Sciatic nerve (tissue), 2 donors: ENCODE results near the gene HJURP. TPM values are rescaled to one million over a fixed set of nuclear protein-coding genes. Genes with fewer than 3 reads are reported as not detected.

ENCODE experiments used
- ATAC-seq: fragments of 200-7000 bp; cut with Tn5 transposase; one replicate; pipeline ENCODE4 v1.9.1; 2020; ENCODE audit warnings: mild to moderate bottlenecking, moderate library complexity
- DNase-seq: peaks from one replicate; pipeline ENCODE4 v3.0.0-alpha.2; 2020; ENCODE audit warnings: low spot score
- intact Hi-C: fragments of 100-400 bp; cut with DNase I; formaldehyde crosslinking; loops from one replicate; pipeline ENCODE4 v1.14.2; 2022
- total RNA-seq: library from RNA; stranded (reverse); fragmentation: NEBNext Ultra II Directional; extraction: Animal tissue kit (Norgen Biotek cat#: 25700); gene quantifications from one replicate; pipeline ENCODE4 v1.2.1, GENCODE V29; 2021
- donor health status: DM: no; HTN: no; CAD: no.
- donor health status: DM: no; HTN: no; CAD: no.

HJURP gene
- total RNA-seq, 1 donor from 2014 or later: 0.71 TPM

DNA sequence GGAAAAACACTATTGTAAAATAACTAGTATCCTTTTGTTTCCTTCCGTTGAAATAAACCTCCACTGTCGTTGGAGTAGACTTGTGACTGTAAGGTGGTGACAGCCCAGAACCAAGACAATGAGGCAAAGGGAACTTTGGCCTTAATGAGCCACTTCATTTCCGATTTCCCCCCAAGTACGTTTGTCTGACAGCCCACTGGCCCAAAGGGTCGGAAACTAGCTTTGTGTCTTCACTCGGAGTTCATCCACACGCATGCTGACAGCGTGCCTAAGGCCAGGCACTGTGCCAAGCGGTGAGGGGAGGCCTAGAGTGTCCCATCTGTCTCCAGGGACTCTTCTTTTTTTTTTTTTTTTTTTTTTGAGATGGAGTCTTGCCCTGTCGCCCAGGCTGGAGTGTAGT, 21.0 kb downstream of the HJURP start:
- peak; percentile 56 for DNase-seq
- ATAC-seq: no peak
- intact Hi-C loops: no loop called here

DNA sequence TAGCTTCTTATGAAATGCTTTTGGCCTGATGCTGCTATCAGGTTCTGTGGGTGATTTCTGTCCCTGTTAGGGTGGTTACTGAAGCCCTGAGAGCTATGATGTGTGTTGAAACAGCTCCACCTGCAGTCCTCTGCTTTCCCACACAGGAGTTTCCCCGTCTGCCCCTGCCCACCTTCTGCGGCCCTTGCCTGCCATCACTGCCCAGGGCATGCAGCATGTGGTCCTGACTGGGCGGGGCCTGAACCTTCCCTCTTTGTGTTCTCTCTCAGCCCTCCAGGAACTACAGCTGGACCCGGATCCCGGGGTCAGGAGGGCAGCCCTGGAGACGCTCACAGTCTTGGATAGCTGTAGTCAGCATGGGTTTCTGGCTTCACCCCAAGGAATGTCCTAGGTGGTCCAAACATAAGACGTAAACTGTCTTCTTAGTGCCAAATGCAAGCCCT, 21.4 kb downstream of the HJURP start:
- peak; percentile 46 for ATAC-seq
- intact Hi-C loops: no loop called here
- peak; percentile 53 for DNase-seq

DNA sequence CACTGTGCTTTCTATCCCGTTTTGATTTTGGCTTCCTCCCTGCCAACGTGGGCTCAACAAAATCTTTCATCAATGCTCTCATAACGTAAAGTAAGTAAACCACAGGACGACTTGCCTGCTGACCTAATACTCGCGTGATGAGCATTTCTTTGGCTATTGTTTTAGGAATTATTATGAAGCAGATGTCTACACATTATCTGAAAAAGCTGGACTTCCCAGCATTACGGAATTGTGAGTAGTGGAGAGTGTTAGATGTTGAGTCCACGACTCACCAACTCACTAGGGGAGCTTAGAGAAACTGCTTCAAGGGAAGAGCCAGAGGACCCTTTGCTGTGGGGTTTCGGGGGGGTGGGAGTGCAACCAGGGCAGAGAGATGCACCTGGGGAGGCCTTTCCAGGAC, 21.9 kb downstream of the HJURP start:
- peak; percentile 14 for DNase-seq

DNA sequence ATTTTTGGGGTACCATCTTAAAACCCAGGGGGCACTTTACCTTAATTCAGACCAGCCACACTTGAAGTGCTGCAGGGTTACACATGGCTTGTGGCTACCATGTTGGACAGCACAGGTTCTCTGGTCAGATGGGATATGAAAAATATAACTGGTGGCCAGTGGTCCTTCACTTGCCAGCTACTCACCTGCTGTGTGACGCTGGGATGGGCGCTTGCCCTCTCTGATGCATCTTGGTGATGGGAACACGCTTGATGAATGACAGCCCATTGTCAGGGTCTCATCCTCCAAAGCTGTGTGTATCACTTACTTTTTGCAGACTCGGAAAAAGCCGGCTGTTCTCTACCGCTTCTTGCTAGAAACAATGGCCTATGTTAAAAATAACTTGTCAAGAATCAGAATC, 22.5 kb downstream of the HJURP start:
- intact Hi-C loops: no loop called here
- no peak for ATAC-seq

More for the DNA sequence above, 21.9 kb downstream of the HJURP start:
- ATAC-seq: no peak
- intact Hi-C loops: no loop called here

DNA sequence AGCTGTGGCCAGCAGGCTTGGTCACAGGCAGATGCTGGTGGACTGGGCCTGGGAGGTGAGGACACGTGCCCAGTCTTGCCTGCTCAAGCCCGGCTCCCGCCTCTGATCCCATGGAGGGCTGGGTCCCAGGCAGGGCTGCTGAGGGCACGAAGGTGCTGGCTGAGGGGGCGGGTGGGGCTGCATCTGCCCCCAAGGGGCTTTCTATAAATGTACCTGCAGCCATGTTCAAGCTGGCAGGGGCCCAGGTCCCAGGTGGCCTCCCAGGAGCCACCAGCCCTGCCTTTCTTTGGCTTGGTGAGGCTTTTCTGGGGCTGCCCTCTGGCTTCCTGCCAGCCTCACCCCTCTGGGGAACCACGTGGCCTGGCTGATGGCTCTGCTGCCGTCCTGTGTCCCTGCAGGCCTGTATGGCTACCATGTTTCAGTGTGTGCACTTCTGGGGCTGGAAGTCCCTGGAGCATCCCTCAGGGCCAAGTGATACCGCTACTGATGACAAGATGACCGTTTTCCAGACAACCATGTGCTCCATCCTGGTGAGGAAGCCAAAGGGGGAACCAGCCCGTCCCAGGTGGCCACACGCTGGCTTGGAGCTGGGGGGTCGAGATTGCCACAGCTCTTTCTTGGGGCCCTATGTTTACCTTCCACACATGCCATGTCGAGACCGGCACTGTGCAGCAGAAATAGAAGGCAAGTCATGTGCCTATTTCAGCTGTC, 23.2 kb downstream of the HJURP start:
- intact Hi-C loops: no loop called here
- ATAC-seq (no peak), DNase-seq (peak; percentile 49)

More for the DNA sequence above, 22.5 kb downstream of the HJURP start:
- DNase-seq: no peak

DNA sequence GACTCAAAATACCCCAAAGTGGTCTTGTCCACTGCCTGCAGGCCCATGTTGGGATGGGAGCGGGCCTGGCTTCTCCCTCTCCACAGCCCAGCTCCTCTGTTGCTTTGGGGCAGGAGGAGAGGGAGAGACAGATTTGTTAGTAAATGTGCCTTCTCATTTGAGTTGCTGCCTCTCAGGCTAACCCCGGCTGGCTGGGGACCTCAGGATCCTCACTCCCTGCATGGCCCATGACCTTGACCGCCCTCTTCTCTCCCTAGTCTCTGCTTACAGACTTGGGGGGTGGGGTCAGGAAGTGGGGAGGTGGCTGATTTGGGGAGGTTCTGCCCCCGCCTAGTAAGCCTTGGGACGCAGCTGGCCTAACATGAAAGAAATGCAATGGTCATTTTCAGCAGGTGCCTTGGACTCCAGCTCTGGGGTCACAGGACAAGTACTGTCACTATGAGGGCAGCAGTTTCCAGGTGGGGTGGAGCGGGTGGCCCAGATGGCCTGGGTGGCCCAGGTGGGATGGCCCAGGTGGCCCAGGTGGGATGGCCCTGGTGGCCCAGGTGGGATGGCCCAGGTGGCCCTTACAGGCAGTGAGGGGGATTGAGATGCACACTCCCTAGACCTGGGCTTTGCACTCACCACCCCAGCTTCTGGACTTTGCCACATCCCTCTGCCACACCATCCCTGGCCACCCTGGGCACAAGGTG, 24.1 kb downstream of the HJURP start:
- peak; percentile 31 for DNase-seq

DNA sequence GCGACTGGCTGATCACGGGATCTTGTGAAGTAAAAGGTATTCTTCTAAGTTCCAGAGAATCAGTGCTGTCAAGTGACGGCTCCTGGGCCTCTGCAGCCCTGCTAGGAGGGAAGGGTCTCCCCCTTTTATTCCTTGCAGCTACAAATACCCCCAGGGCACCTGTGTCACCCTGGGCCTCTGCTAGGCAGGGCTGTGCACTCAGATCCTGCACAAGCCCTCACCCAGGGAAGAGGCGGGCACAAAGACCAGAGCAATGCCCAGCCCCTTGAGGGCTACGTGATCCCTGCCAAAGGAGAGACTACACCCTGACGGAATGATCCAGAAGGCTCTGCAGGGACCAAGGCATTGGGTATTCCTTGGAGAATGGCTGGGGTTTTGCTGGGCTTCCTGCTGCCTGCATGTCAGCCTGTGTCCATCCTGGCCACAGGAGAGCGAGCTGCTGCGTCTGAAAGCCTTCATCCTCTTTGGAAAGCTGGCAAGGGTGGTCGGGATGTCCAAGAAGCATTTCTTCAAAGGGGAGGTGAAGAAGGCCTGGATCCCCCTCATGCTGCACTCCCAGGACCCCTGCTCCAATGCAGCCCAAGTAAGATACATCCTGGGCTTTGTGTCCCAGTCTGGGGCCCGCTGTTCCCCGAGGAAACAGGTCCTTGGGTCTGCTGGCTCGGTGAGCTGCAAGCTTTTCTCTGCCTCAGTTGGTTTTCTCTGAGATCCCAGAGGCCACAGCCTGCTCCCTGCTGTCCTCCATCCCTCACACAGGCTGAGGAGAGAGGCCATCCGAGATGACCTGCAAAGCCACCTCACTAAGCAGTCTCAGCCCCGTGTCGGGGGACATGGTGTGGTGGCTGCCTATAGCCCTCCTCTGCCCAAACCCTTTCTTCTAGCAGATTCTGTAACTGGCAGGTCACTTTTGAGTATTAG, 24.9 kb downstream of the HJURP start:
- DNase-seq (peak; percentile 31), ATAC-seq (no peak)
- intact Hi-C loops: no loop called here

More for the DNA sequence above, 24.1 kb downstream of the HJURP start:
- intact Hi-C loops: no loop called here
- ATAC-seq: no peak

DNA sequence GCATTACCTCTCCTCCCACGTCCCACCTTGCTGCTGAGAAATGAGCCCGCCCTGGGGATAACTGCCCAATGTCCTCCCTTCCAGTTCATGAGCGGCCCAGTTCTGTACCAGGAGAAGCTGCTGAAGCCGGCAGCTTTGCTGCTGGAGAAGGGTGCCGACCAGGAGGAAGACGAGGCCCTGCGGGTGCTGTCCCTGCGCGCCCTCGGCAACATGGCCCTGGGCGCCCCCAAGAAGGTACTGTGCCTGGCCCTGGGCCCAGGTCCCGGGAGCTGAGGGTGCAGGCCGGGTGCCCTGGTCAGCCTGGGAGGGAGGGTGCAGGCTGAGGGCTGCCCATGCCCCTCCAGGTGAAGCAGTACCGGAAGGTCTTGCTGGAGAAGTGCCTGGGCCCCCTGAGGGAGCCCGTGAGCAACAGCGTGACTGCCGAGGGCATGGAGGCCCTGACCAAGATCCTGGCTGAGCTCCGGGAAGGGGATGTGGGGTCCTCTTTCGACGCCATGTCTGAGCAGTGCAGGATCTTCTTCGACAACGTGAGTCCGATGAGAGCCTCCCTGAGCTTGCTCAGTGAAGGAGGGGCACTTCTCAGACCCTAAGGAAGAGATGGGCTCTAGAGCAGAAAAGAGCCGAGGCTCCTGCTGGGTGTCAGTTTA, 25.7 kb downstream of the HJURP start:
- intact Hi-C loops: no loop called here
- ATAC-seq (no peak), DNase-seq (peak; percentile 32)

DNA sequence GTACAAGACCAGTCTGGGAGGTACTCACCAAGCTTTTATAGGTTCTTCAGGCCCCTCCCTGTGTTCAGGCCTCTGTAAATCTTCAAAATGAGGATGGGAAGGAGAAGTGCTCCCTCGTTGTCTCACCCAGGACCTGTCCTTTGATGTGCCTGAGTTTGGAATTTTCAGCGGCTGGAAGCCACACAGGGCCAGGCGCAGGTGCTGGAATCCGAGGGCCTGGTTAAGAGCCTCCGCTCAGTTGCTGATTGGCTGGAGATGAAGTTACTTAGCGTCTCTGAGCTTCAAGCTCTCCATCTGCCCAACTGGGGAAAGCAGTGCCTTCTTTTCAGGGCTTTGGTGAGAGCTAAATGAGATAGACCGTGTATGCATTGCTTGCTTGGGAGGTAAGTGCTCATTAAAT, 30.0 kb downstream of the HJURP start:
- intact Hi-C loops: no loop called here
- ATAC-seq: no peak
- no peak for DNase-seq

DNA sequence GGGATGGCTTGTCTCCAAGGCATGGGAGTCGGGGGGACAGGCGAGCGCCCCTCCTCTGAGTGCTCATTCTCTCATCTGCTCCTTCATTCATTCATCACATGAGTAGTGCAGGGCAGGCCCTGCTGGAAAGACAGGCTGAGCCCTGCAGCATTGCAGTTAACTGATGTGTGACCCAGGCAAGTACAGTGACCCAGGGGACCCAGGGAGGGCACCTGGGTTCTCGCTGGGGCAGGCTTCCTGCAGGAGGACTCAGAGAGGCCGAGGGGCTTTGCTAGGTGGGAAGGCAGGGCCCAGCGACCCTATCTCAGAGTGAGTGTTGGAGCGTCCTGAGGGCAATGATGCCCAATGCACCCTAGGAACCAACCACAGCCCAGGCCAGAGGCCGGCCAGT, 30.6 kb downstream of the HJURP start:
- intact Hi-C loops: no loop called here
- ATAC-seq (no peak), DNase-seq (no peak)

DNA sequence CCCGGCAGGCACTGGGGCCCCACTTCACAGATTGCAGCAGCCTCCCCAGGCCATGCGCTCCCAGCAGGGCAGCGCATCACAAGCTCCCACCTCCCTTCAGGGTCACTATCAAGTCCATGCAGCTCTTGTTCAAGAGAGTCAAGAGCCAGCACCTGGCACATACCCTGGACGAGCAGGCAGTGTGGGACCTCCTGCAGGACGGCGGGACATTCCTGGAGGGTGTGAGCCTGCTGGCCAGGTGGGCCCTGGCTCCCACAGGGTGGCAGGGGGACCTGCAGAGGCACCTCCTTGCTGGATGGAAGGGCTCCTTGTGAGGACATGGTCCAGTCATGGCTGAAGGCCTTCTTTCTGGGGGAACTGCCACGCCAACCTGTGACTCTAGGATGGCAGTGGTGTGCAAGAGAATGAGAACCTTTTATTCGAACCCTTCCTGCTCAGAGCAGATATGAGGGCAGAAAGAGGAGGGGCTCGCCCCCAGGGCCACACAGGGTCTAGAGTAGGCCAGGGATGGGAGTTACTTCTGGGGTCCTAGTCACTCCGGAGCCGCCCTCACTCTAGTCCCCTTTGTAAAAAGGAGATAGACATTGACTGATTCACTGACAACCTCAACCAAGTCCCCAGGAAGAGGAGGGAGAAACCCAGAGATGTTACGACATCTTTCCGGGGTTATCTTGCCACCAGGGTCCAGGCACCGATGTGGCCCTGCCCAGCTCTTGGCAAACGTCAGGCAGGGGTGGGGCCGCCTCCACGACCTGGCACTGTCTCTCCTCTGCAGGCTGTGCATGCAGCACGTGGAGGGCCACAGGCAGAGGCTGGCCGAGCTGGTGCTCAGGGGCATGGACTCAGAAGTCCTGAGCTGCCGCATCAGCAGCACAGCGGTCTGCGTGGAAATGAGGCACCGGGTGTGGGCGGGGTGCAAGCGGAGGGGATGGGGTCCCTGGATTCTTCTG, 31.3 kb downstream of the HJURP start:
- DNase-seq (peak; percentile 41), ATAC-seq (no peak)
- intact Hi-C loops: no loop called here

DNA sequence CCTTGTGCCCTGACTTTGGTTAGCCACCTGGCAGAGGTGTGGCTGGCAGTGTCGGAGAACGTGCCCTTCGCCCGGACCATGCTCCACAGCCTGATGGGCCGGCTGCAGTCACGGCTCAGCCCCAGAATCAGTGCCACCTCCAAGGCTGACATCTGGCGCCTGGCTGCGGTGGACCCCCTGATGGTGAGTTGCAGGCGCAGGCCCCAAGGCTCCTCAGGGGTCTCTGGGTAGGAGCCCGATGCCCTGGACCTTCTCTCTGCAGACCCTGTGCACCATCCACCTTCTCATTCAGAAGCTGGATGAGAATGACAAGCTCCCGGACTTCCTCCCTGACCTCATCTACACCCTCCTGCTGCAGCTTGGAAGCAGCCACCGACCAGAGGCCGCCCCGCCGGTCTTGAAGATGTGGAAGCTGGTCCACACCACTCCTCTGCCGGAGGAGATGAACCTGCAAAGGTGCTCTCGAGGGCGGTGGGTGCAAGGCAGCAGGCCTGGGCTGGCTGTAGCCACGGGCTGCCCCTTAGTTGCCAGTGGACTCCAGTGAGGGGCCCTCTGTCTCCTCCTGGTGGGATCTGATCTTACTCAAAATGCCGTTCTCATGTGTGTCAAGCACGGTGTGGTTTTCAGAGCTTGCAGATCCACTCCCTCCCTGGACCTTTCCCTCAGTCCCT, 32.1 kb downstream of the HJURP start:
- no peak for ATAC-seq
- DNase-seq: peak; percentile 40
- intact Hi-C loops: no loop called here

DNA sequence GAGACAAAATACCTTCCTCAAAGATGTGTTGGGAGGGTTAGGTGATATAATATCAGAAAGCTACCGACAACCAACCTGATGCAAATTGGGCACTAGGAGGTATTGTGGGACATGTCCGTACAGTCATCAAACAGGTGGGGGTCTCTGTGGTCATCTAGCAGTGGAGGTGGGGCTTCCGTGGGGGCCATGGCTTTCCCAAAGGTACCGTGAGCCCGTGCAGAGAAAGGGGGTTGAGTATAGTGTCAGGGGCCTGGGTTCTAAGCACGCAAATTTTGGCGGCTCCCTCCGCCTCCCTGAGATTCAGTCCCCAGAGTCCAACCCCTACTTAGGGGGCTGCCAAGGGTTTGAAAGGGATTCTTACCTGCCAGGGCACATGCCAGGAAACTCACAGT, 32.6 kb downstream of the HJURP start:
- ATAC-seq (no peak), DNase-seq (no peak)
- intact Hi-C loops: no loop called here

DNA sequence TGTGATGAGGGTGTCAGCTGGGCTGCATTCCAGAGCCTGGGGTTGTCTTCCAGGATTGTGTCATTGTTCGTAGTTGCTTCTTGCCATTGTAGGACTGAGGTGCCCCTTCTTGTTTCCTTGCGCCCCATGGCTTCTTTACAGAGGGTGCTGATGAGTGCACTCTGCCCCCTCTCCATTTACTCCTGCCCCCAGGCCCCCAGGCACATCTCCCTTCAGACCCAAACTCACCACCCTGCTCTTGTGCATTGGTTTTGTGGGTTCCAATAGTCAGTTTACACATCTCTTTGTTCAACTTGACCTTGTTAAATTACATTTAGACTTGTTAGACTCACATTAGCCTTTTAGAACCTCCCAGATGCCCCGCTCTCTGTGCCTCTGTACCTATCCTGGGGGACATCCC, 33.1 kb downstream of the HJURP start:
- intact Hi-C loops: no loop called here
- ATAC-seq (no peak), DNase-seq (no peak)

DNA sequence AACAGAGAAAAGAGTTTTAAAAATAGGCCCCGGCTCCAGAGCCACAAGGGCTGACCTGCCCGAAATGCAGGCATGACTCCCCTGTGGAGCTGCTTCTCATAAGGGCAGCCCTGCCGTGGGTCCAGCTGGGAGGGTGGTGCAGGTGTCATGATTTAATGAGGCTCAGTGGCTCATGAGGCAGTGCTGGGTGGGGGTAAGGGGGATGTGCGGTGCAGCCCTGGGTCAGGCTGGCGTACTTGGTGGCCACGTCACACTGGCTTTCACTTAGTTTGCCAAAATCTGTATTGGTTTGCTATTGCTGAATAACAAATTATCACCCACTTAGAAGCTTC, 33.6 kb downstream of the HJURP start:
- ATAC-seq (no peak), DNase-seq (no peak)
- intact Hi-C loops: no loop called here

DNA sequence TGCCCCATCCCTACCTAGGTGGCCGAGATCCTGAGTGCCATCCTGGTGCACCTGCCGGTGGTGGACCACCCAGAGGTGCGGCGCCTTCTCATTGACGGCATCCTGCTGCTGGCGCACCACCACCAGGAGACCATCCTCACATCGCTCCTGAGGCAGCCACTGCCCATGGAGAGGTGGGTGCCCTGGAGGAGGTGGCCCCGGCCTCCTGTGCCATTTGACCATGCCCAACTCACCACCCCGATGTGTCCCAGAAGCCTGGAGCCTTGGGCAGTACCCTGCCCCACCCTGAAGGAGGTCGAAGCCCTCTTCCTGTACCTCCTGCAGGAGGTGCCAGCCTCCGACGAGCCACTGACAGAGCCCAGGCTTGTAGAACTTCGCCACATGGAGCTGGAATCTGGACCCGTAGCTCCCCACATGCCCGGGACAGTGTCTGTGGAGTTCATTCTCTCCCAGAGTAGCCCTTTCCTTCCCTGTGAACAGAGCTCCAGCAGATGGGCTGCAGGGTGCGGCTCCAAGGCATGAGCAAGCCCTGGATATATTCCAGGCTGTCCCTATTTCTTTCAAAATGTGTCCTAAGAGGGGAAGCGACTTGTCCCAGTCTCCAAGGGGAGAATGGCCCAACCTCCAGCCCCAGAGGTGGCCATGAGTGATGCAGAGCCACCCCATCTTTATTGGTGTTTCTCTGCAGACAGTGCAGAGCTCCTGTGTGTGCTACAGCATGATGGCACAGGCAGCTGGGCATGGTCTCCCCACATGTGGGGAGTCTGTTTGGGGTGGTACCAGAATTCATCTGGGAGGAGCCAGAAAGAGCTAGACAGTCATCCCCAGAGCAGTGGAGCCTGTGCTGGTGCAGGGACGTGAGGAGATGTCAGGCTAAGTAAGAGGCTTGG, 34.2 kb downstream of the HJURP start:
- intact Hi-C loops: no loop called here
- DNase-seq: peak; percentile 27
- ATAC-seq: no peak
